ENCODE measurements around the gene TEX11.
"Not testable (repeated sequence)": the region's sequence is repeated elsewhere in the genome, so short reads cannot be mapped to it uniquely, and the experiment has no call there.

The TEX11 gene

DNA sequence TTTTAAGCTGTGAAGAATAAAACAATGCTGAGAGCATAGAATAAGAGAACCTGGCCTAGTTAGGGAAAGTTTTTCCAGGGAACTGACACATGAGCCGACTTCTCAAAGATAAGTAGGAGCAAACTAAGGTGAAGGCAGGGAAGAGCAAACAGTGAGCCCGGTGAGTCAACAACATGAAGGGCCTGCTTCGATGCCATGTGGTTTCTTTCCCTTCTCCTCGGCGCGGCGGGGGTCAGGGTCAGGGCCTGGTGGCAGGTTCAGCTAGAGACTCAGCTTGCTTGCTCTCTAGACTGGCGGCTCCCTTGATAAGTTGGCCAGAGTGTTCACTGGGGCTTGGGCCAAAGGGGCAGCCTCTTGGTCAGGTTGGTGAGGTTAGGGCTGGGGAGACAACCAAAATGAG, 382.8 kb downstream of the TEX11 start (continued):
- no peak for TF ChIP-seq SP2 (tag by site-specific recombination; IDR thresholded peaks at IDR 0.05)
- no peak for TF ChIP-seq ZBTB48 (tag by site-specific recombination; IDR thresholded peaks at IDR 0.05)
- no peak for TF ChIP-seq ATF2 (tag by site-specific recombination; IDR thresholded peaks at IDR 0.05; ENCODE audit: low read depth)

- H3K4me1 ChIP-seq (ENCODE audit: control insufficient read depth, insufficient read depth, low read length); H3K36me3 ChIP-seq (ENCODE audit: control insufficient read depth in 2 of 2, insufficient read depth in 1 of 2, low read length in 2 of 2); POLR2A ChIA-PET; CTCF ChIA-PET; H3K27ac ChIP-seq (ENCODE audit: extremely low read depth, low read depth, low read length); H3K4me3 ChIP-seq (ENCODE audit: low read depth, low read length); H3K9me3 ChIP-seq (ENCODE audit: control insufficient read depth, insufficient read depth, low read depth, low read length): not testable (repeated sequence)
- TF ChIP-seq SCRT2 (tag by site-specific recombination; IDR thresholded peaks at IDR 0.05) (peak; percentile 81; the same call in 1 of the 2 replicates), SCRT1 (tag by site-specific recombination; IDR thresholded peaks at IDR 0.05; ENCODE audit: borderline replicate concordance) (peak; percentile 82)
Observed at GRCh38 chrX:70515692-70516091, 392.8 kb downstream of the TEX11 start.

DNA sequence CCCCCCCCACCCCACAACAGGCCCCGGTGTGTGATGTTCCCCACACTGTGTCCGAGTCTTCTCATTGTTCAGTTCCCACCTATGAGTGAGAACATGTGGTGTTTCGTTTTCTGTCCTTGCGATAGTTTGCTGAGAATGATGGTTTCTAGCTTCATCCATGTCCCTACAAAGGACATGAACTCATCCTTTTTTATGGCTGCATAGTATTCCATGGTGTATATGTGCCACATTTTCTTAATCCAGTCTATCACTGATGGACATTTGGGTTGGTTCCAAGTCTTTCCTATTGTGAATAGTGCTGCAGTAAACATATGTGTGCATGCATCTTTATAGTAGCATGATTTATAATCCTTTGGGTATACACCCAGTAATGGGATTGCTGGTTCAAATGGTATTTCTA, 393.2 kb downstream of the TEX11 start:
- H3K9me3 ChIP-seq (ENCODE audit: control insufficient read depth, insufficient read depth, low read depth, low read length); POLR2A ChIA-PET; H3K36me3 ChIP-seq (ENCODE audit: control insufficient read depth in 2 of 2, insufficient read depth in 1 of 2, low read length in 2 of 2); CTCF ChIA-PET; H3K27ac ChIP-seq (ENCODE audit: extremely low read depth, low read depth, low read length); H3K4me3 ChIP-seq (ENCODE audit: low read depth, low read length); H3K4me1 ChIP-seq (ENCODE audit: control insufficient read depth, insufficient read depth, low read length): not testable (repeated sequence)
- TF ChIP-seq ZNF280D (tag by site-specific recombination; IDR thresholded peaks at IDR 0.05) = peak; percentile 75
- TF ChIP-seq ZNF146 (tag by site-specific recombination; IDR thresholded peaks at IDR 0.05) = peak; percentile 89

GRCh38 chrX:70509078-70509477, 399.4 kb downstream of the TEX11 start:
- Histone ChIP-seq H3K9me3 (ENCODE audit: control insufficient read depth, insufficient read depth, low read depth, low read length) (0 out of 2 replicates have a peak, but pooled peaks cover 2% of the 10 kb centered on the region), H3K4me3 (ENCODE audit: low read depth, low read length) (no peak overlapping the region), H3K4me1 (ENCODE audit: control insufficient read depth, insufficient read depth, low read length) (no peaks in the 10 kb centered on the region), H3K36me3 (ENCODE audit: control insufficient read depth in 2 of 2, insufficient read depth in 1 of 2, low read length in 2 of 2) (peaks cover 0 to 12% of the 10 kb centered on the region in 2 experiments; a peak in 1 of 3 replicates), H3K27ac (ENCODE audit: extremely low read depth, low read depth, low read length) (no peak overlapping the region)
- CTCF ChIA-PET = no interaction called here
- POLR2A ChIA-PET = no interaction called here
- TF ChIP-seq ZNF266 (tag by site-specific recombination; IDR thresholded peaks at IDR 0.05; ENCODE audit: low read depth) = no peak

DNA sequence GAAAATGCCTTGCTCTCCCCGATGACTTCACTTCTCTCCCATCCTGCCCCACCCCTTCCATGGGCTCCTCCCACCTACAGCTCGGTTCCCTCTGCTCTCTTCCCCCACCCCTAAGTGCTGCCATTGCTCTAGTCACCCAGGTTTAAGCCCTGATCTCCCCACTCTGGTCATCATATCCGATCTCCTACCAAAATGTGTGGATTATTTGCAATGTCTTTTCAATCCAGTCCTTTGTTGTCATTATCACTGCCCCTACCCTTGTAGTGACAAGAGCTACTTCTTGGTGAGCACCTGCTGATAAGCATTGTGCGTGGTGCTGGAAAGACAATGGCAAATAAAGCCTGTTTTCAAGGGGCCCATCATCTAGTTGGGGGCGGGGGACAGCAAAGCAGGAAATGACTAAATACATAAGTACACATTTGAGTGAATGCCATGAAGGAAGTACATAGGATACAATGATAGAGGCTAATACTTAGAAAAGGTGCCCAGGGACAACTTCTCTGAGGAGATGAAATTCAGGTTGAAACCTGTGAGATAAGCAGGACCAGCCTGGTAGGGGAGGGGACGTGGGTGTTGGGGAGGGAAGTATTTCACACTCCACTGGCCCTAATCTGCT, 400.1 kb downstream of the TEX11 start:
- H3K9me3 ChIP-seq (ENCODE audit: control insufficient read depth, insufficient read depth, low read depth, low read length) = 0 out of 2 replicates have a peak, but pooled peaks cover 2% of the 10 kb centered on the region
- no peak overlapping the region for H3K4me3 ChIP-seq (ENCODE audit: low read depth, low read length)
- H3K4me1 ChIP-seq (ENCODE audit: control insufficient read depth, insufficient read depth, low read length) = no peaks in the 10 kb centered on the region
- CTCF ChIA-PET = interaction anchor here (0.7 kb wide), 1 partner anchor 87 kb away, joined by 3 read pairs; no protein-coding TSS in a partner anchor
- TF ChIP-seq ZNF366 (tag by site-specific recombination; conservative IDR thresholded peaks at IDR 0.05) (no peak), ZNF747 (tag by site-specific recombination; IDR thresholded peaks at IDR 0.05) (no peak), KLF1 (tag by site-specific recombination; IDR thresholded peaks at IDR 0.05) (0 out of 2 replicates have a peak, but pooled peaks have one; percentile 10)
- H3K27ac ChIP-seq (ENCODE audit: extremely low read depth, low read depth, low read length) = no peak overlapping the region
- POLR2A ChIA-PET = no interaction called here
- peaks cover 0 to 19% of the 10 kb centered on the region in 2 experiments; a peak in 1 of 3 replicates for H3K36me3 ChIP-seq (ENCODE audit: control insufficient read depth in 2 of 2, insufficient read depth in 1 of 2, low read length in 2 of 2)
